ENCODE results near the gene NRL.
A peak's percentile ranks its signal among the peaks of the same experiment; 100 is the strongest.

NRL gene

GRCh38 chr14:24150567-24150966 lies 35.8 kb upstream of the NRL start:
- Histone ChIP-seq H3K4me1 (ENCODE audit: control insufficient read depth in 1 of 2, insufficient read depth in 1 of 2, low read depth in 1 of 2, low read length in 1 of 2) (peaks cover 28 to 30% of the 10 kb centered on the region in 2 experiments), H3K36me3 (peaks cover 67% of the 10 kb centered on the region), H3K27ac (no peak overlapping the region), H3K9me3 (no peaks in the 10 kb centered on the region), H3K27me3 (no peaks in the 10 kb centered on the region), H3K4me3 (ENCODE audit: low read depth in 1 of 2, low read length in 1 of 2) (no peak overlapping the region)
- TF ChIP-seq CTCF (IDR thresholded peaks at IDR 0.05) = no peak

GRCh38 chr14:24150061-24150460 lies 35.3 kb upstream of the NRL start:
- Histone ChIP-seq H3K27me3 (no peaks in the 10 kb centered on the region), H3K27ac (no peak overlapping the region), H3K4me3 (ENCODE audit: low read depth in 1 of 2, low read length in 1 of 2) (no peak overlapping the region), H3K9me3 (no peaks in the 10 kb centered on the region), H3K36me3 (peaks cover 62% of the 10 kb centered on the region), H3K4me1 (ENCODE audit: control insufficient read depth in 1 of 2, insufficient read depth in 1 of 2, low read depth in 1 of 2, low read length in 1 of 2) (peaks cover 33 to 35% of the 10 kb centered on the region in 2 experiments)
- no peak for TF ChIP-seq CTCF (IDR thresholded peaks at IDR 0.05)

DNA sequence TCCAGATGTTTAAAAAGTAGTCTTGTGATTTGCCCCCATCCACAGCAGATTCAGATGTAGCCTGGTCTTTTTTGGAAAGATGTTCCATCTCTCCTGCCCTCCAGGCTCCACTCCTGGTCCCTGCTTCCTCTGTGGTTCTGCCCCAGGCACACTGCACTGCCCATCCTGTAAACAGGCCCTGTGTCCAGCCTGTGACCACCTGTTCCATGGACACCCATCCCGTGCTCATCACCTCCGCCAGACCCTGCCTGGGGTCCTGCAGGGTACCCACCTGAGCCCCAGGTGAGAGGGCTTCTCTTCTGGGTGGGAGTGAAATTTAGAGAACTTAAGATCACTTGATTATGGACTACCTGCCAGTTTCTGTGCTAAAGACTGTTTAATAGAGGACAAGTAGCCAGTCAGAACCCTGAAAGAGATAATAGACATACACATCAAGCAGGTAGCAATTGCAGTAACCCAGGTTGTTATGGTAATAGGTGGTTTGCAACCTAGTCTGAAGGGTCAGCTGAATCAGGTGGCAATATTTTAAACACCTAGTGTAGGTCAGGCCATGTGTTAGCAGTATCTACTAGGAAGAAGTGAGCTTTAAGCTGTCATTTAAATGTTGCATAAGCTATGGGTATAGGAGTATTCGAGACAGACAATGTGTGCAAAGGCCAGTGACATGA lies 34.7 kb upstream of the NRL start:
- TF ChIP-seq CTCF (IDR thresholded peaks at IDR 0.05) = no peak
- H3K36me3 ChIP-seq = peaks cover 56% of the 10 kb centered on the region
- no peak overlapping the region for H3K27ac ChIP-seq
- H3K27me3 ChIP-seq = no peaks in the 10 kb centered on the region
- H3K4me3 ChIP-seq (ENCODE audit: low read depth in 1 of 2, low read length in 1 of 2) = no peak overlapping the region
- peaks cover 33 to 35% of the 10 kb centered on the region in 2 experiments for H3K4me1 ChIP-seq (ENCODE audit: control insufficient read depth in 1 of 2, insufficient read depth in 1 of 2, low read depth in 1 of 2, low read length in 1 of 2)
- no peaks in the 10 kb centered on the region for H3K9me3 ChIP-seq

- Histone ChIP-seq H3K36me3 (peaks cover 45% of the 10 kb centered on the region), H3K27ac (peak overlapping the region; percentile 97), H3K4me1 (ENCODE audit: control insufficient read depth in 1 of 2, insufficient read depth in 1 of 2, low read depth in 1 of 2, low read length in 1 of 2) (peaks cover 33 to 35% of the 10 kb centered on the region in 2 experiments), H3K4me3 (ENCODE audit: low read depth in 1 of 2, low read length in 1 of 2) (peak overlapping the region; percentile 90 to 99), H3K9me3 (no peaks in the 10 kb centered on the region), H3K27me3 (no peaks in the 10 kb centered on the region)
- no peak for TF ChIP-seq CTCF (IDR thresholded peaks at IDR 0.05)
Observed at GRCh38 chr14:24147761-24148428, 33.1 kb upstream of the NRL start.

DNA sequence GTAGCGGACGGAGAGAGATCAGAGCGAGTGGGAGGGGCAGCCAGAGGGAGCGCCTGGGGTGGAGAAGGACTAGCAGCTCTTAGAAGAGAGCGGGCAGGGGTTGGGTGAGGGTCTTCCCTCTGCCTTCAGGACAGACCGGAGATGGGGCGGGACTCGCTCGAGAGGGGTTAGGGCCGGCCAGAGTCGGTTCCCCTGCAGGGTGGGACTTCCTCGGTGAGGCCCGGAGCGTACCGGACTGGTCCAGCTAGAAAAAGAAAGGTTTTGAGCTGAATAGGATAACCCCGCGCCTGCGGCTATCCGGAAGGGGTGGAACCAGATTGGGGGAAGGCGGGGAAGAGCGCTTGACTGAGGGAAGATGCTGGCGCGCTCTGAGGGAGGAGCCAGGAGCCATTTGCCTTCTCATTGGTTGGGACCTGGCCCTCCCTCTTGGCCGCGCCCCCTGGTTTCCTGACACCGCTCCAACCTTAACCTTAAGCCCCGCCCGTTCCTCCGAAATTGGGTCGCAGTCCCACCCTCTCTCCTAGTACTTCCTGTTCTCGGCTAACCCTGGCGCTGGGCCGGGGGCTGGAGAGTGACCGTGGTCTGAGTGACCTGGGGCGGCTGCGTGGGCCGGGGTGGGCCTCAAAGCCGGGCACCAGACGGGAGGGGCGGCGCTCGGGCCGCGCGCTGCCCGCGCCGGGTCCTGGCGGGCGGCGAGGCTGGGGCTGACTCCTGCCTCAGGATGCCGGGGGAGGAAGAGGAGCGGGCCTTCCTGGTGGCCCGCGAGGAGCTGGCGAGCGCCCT lies 32.4 kb upstream of the NRL start, which contains the start of gene RNF31:
TSS of gene RNF31 (plus strand) at position 521 of the 783 bp plus-strand sequence. CDS start at position 722, 201 bp downstream.
- Histone ChIP-seq H3K36me3 (peaks cover 37% of the 10 kb centered on the region), H3K9me3 (no peaks in the 10 kb centered on the region), H3K27ac (peak within 1 kb of the TSS; percentile 97), H3K27me3 (no peaks in the 10 kb centered on the region), H3K4me1 (ENCODE audit: control insufficient read depth in 1 of 2, insufficient read depth in 1 of 2, low read depth in 1 of 2, low read length in 1 of 2) (peaks cover 35 to 37% of the 10 kb centered on the region in 2 experiments), H3K4me3 (ENCODE audit: low read depth in 1 of 2, low read length in 1 of 2) (peak within 1 kb of the TSS; percentile 90 to 99)
- no peak for TF ChIP-seq CTCF (IDR thresholded peaks at IDR 0.05)
